Fibroblast of skin of back (primary cell): ENCODE measurements around the gene HEXD.

ENCODE experiments used
- DNase-seq: peaks from one replicate; pipeline ENCODE4 v3.0.0-alpha.2; 2013

Gene HEXD

GRCh38 chr17:82490512-82491195, 72.5 kb downstream of the HEXD start:
- no peak for DNase-seq

DNA sequence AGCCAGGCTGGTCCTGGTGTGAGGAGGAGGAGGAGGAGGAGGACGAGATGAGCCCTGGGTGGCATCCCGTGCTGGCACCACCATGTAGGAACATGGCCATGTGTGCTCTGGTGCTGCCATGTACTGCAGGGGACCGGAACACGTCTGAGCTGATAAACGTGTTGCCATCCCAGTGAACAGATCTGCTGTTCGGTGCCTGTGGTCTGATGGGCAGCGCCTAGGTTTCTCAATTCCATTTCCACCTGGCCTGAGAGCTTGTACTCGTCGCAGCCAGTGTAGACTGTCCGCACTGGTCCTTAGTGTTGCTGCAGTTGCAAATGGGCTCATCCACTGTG, 73.0 kb downstream of the HEXD start:
- DNase-seq, result no peak

- no peak for DNase-seq
These were observed 73.4 kb downstream of the HEXD start for GRCh38 chr17:82491533-82491932.
